Fibroblast of lung (primary cell): ENCODE measurements around the gene SLAMF9. TPM values are rescaled to one million over a fixed set of nuclear protein-coding genes. Genes with fewer than 3 reads are reported as not detected.
A peak's percentile ranks its signal among the peaks of the same experiment; 100 is the strongest.

Experiments used
- DNase-seq, 2 donors: peaks; one replicate each; pipeline versions ENCODE4 v3.0.0 to v3.0.0-alpha.2; 2010; ENCODE audit warnings: low read depth in 2 of 2
- H2AFZ ChIP-seq: 2 replicates; pipeline ENCODE4 v1.5.1; 2012; ENCODE audit warnings: low read length, control low read depth, inconsistent platforms
- H3K27ac ChIP-seq: 2 replicates; pipeline ENCODE4 v1.5.1; 2011; ENCODE audit warnings: low read length, control low read depth; ENCODE audit not compliant: insufficient read depth
- H3K27me3 ChIP-seq: 2 replicates; pipeline ENCODE4 v1.5.1; 2011; ENCODE audit warnings: mild to moderate bottlenecking, low read length; ENCODE audit not compliant: control insufficient read depth, insufficient read depth
- H3K36me3 ChIP-seq: 2 replicates; pipeline ENCODE4 v1.5.1; 2011; ENCODE audit warnings: low read length; ENCODE audit not compliant: control insufficient read depth, insufficient read depth
- H3K4me1 ChIP-seq: 2 replicates; pipeline ENCODE4 v1.5.1; 2011; ENCODE audit warnings: low read length; ENCODE audit not compliant: control insufficient read depth, insufficient read depth; ENCODE audit errors: extremely low read depth
- H3K4me2 ChIP-seq: 2 replicates; pipeline ENCODE4 v1.5.1; 2011; ENCODE audit warnings: low read length, control low read depth; ENCODE audit not compliant: insufficient read depth; ENCODE audit errors: extremely low read depth
- H3K4me3 ChIP-seq, 4 experiments: fragments of 200-600 bp in 1 of 4; sonication (generic) in 1 of 4; replicated peaks in 1 of 4; 2 replicates each; pipeline ENCODE4 v1.5.1; 2011 to 2016; ENCODE audit warnings: low read length in 4 of 4, low read depth in 3 of 4, mild to moderate bottlenecking in 3 of 4, control low read depth in 2 of 4, inconsistent platforms in 1 of 4, mixed read lengths in 1 of 4; ENCODE audit not compliant: insufficient read depth in 1 of 4; ENCODE audit errors: control extremely low read depth in 1 of 4
- H3K79me2 ChIP-seq: 2 replicates; pipeline ENCODE4 v1.5.1; 2012; ENCODE audit warnings: mild to moderate bottlenecking, low read length, inconsistent platforms; ENCODE audit not compliant: control insufficient read depth, insufficient read depth
- H3K9ac ChIP-seq: 2 replicates; pipeline ENCODE4 v1.5.1; 2011; ENCODE audit warnings: mild to moderate bottlenecking, low read length, control low read depth; ENCODE audit not compliant: insufficient read depth
- H3K9me3 ChIP-seq: 2 replicates; pipeline ENCODE4 v1.5.1; 2012; ENCODE audit warnings: low read depth, low read length; ENCODE audit not compliant: control insufficient read depth, insufficient read depth
- H4K20me1 ChIP-seq: 2 replicates; pipeline ENCODE4 v1.5.1; 2011; ENCODE audit warnings: low read length; ENCODE audit not compliant: control insufficient read depth, insufficient read depth; ENCODE audit errors: extremely low read depth
- EZH2 ChIP-seq: IDR thresholded peaks from 2 replicates; pipeline ENCODE4 v1.5.1; 2012; ENCODE audit warnings: low read length, control low read depth, mild to moderate bottlenecking; ENCODE audit errors: missing control alignments
- polyA plus RNA-seq, 2 donors: library from polyadenylated mRNA; depleted of rRNA in 1 of 2; stranded (reverse) in 1 of 2; unstranded in 1 of 2; fragments of >200 nt; gene quantifications; 2 replicates each; pipeline ENCODE4 v1.2.1, GENCODE V29; 2011 to 2012; ENCODE audit warnings: missing spikeins in 1 of 2
- total RNA-seq: library from RNA; depleted of rRNA; stranded (reverse); fragments of >200 nt; gene quantifications from 2 replicates; pipeline ENCODE4 v1.2.1, GENCODE V29; 2014
- TF ChIP-seq, protein P1 (sequence below), 2 donors: IDR thresholded peaks in 1 of 2; conservative IDR thresholded peaks in 1 of 2; 1 replicate in 1 of 2; 2 replicates in 1 of 2; pipeline ENCODE4 v1.5.1; 2011 to 2012; ENCODE audit warnings: low read length in 2 of 2, control low read depth in 1 of 2, inconsistent platforms in 1 of 2, low read depth in 1 of 2, mild to moderate bottlenecking in 1 of 2

The SLAMF9 gene
- total and polyA plus RNA-seq, 2 donors (not counting 1 experiment from before 2014, with no cell fraction given) = not detected

DNA sequence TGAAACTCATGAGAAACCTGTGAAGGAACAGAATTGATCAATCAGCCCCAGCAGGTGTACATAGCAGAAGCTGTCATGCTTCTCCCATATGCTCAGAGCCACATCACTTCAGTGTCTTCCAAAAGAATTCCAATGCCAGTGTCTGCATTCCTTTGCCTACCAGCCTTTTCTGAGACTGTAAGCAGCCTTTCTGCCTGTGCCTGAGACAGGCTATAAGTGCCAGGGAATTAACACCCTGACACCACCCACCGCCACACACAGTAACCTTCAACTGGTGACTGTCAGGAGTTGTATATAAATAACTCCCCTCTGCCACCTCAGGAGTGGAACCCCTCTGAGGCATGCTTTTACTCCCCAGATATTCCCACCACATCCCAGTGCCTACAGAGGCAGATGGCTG is 38.1 kb upstream of the SLAMF9 start:
- Histone ChIP-seq H3K79me2 (no peaks in the 10 kb centered on the region), H3K4me1 (no peaks in the 10 kb centered on the region), H3K36me3 (no peaks in the 10 kb centered on the region), H3K9ac (no peak overlapping the region), H3K4me3 (no peak overlapping the region), H3K9me3 (no peaks in the 10 kb centered on the region), H3K27me3 (no peaks in the 10 kb centered on the region), H2AFZ (no peak overlapping the region), H3K27ac (no peak overlapping the region), H3K4me2 (no peak overlapping the region), H4K20me1 (no peaks in the 10 kb centered on the region)
- no peak for DNase-seq
- TF ChIP-seq EZH2 = no peak
- TF ChIP-seq, protein P1, sequence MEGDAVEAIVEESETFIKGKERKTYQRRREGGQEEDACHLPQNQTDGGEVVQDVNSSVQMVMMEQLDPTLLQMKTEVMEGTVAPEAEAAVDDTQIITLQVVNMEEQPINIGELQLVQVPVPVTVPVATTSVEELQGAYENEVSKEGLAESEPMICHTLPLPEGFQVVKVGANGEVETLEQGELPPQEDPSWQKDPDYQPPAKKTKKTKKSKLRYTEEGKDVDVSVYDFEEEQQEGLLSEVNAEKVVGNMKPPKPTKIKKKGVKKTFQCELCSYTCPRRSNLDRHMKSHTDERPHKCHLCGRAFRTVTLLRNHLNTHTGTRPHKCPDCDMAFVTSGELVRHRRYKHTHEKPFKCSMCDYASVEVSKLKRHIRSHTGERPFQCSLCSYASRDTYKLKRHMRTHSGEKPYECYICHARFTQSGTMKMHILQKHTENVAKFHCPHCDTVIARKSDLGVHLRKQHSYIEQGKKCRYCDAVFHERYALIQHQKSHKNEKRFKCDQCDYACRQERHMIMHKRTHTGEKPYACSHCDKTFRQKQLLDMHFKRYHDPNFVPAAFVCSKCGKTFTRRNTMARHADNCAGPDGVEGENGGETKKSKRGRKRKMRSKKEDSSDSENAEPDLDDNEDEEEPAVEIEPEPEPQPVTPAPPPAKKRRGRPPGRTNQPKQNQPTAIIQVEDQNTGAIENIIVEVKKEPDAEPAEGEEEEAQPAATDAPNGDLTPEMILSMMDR (conservative IDR thresholded peaks at IDR 0.05 in 1 of 2, IDR thresholded peaks at IDR 0.05 in 1 of 2; ENCODE audit: low read depth in 1 of 2, low read length in 2 of 2) = no peak

DNA sequence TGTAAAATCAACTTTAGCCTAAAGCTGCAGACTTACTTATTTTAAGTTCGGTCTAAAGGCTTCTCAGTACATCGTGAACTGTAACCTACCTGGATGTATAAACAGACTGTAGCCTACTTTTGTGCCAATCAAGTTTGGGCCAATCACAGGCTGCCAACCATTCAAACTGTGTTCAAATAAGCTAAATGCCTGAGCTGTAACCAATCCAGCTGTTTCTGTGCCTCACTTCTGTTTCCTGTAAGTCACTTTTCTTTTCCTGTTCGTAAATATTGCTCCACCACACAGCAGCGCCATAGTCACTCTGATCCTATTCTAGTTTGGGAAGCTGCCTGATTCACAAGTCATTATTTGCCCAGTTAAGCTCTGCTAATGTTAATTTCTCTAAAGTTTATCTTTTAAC is 37.5 kb upstream of the SLAMF9 start:
- no peak overlapping the region for H3K9ac ChIP-seq
- H3K4me2 ChIP-seq = no peak overlapping the region
- H2AFZ ChIP-seq = peak overlapping the region; percentile 47
- no peaks in the 10 kb centered on the region for H3K4me1 ChIP-seq
- H3K36me3 ChIP-seq = no peaks in the 10 kb centered on the region
- peak in 1 of 2 donors; percentile 10 for DNase-seq
- H3K79me2 ChIP-seq = no peaks in the 10 kb centered on the region
- TF ChIP-seq, protein P1 (conservative IDR thresholded peaks at IDR 0.05 in 1 of 2, IDR thresholded peaks at IDR 0.05 in 1 of 2; ENCODE audit: low read depth in 1 of 2, low read length in 2 of 2) = no peak
- TF ChIP-seq EZH2 = no peak
- H3K4me3 ChIP-seq = no peak overlapping the region
- H3K27me3 ChIP-seq = no peaks in the 10 kb centered on the region
- no peak overlapping the region for H3K27ac ChIP-seq
- H3K9me3 ChIP-seq = no peaks in the 10 kb centered on the region
- no peaks in the 10 kb centered on the region for H4K20me1 ChIP-seq

DNA sequence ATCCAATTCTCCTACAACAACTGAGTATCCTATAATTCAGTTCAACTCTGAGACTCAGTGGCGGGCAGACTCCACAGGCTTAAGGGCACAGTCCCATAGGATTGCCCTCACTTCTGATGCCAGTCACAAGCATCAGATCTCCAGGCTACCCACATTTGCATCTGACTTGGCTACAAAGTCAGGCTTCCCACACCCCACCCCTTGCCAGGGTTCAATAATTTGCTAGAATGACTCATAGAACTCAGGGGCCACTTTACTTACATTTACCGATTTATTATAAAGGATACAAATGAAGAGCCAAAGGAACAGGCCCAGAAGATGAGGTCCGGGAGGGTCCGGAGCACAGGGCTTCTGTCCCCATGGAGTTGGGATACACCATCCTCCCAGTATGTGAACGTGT is 36.0 kb upstream of the SLAMF9 start:
- Histone ChIP-seq H3K79me2 (no peaks in the 10 kb centered on the region), H3K4me3 (no peak overlapping the region), H3K4me2 (no peak overlapping the region), H3K27ac (no peak overlapping the region), H2AFZ (no peak overlapping the region), H4K20me1 (no peaks in the 10 kb centered on the region), H3K36me3 (no peaks in the 10 kb centered on the region), H3K27me3 (no peaks in the 10 kb centered on the region), H3K9ac (no peak overlapping the region), H3K9me3 (no peaks in the 10 kb centered on the region), H3K4me1 (no peaks in the 10 kb centered on the region)
- TF ChIP-seq, protein P1 (conservative IDR thresholded peaks at IDR 0.05 in 1 of 2, IDR thresholded peaks at IDR 0.05 in 1 of 2; ENCODE audit: low read depth in 1 of 2, low read length in 2 of 2) = no peak
- no peak for TF ChIP-seq EZH2
- DNase-seq = no peak
